Dendritic cell treated with granulocyte-macrophage colony-stimulating factor and Interleukin-4, amounts not matched to agents 40 ng/mL and 50 ng/mL, for 4 days (primary cell): Measurements from ENCODE around the gene PAK6.

Experiments used
- H3K27ac Mint-ChIP-seq: one replicate; pipeline ENCODE4 v1.8.0; 2022; ENCODE audit warnings: mild to moderate bottlenecking, mixed read lengths
- H3K27me3 Mint-ChIP-seq: one replicate; pipeline ENCODE4 v1.8.0; 2022; ENCODE audit warnings: mild to moderate bottlenecking, mixed read lengths
- H3K36me3 Mint-ChIP-seq: one replicate; pipeline ENCODE4 v1.8.0; 2022; ENCODE audit warnings: low read depth, mixed read lengths
- H3K4me1 Mint-ChIP-seq: one replicate; pipeline ENCODE4 v1.8.0; 2022; ENCODE audit warnings: low read depth, mixed read lengths
- H3K4me3 Mint-ChIP-seq: one replicate; pipeline ENCODE4 v1.8.0; 2022; ENCODE audit warnings: mild to moderate bottlenecking, moderate library complexity, mixed read lengths
- H3K9me3 Mint-ChIP-seq: one replicate; pipeline ENCODE4 v1.8.0; 2022; ENCODE audit warnings: mixed read lengths
- intact Hi-C: fragments of 100-400 bp; cut with micrococcal nuclease; formaldehyde crosslinking; loops from one replicate; pipeline ENCODE4 v1.15.0; 2022

The PAK6 gene

GRCh38 chr15:40281801-40282146 lies 42.9 kb downstream of the PAK6 start:
- Mint-ChIP-seq H3K4me3 (peak overlapping the region; percentile 78), H3K36me3 (peaks cover 37% of the 10 kb centered on the region), H3K27ac (no peak overlapping the region), H3K4me1 (peaks cover 70% of the 10 kb centered on the region), H3K9me3 (no peaks in the 10 kb centered on the region), H3K27me3 (peaks cover 42% of the 10 kb centered on the region)
- intact Hi-C loops = loop anchor here (10.0 kb wide), 1 partner anchor 143 kb away; no protein-coding TSS in a partner anchor

GRCh38 chr15:40282147-40282868 lies 43.4 kb downstream of the PAK6 start:
- H3K9me3 Mint-ChIP-seq = no peaks in the 10 kb centered on the region
- H3K4me3 Mint-ChIP-seq = peak overlapping the region; percentile 78
- peaks cover 43% of the 10 kb centered on the region for H3K36me3 Mint-ChIP-seq

GRCh38 chr15:40282869-40283614 lies 44.2 kb downstream of the PAK6 start, which contains the start of gene ANKRD63:
ANKRD63 (minus strand) TSS chr15:40283064; CDS start chr15:40282586, 478 bp downstream.
- Mint-ChIP-seq H3K9me3 (no peaks in the 10 kb centered on the region), H3K4me3 (peak within 1 kb of the TSS; percentile 78), H3K36me3 (peaks cover 50% of the 10 kb centered on the region), H3K27me3 (peaks cover 42% of the 10 kb centered on the region), H3K4me1 (peaks cover 70% of the 10 kb centered on the region), H3K27ac (peak within 1 kb of the TSS; percentile 91)
- intact Hi-C loops = loop anchor here (10.0 kb wide), 1 partner anchor 142 kb away; no protein-coding TSS in a partner anchor

More at GRCh38 chr15:40282147-40282868, 43.4 kb downstream of the PAK6 start:
- Mint-ChIP-seq H3K27ac (peak overlapping the region; percentile 91), H3K27me3 (peaks cover 42% of the 10 kb centered on the region), H3K4me1 (peaks cover 70% of the 10 kb centered on the region)
- intact Hi-C loops = loop anchor here (10.0 kb wide), 1 partner anchor 142 kb away; no protein-coding TSS in a partner anchor

DNA sequence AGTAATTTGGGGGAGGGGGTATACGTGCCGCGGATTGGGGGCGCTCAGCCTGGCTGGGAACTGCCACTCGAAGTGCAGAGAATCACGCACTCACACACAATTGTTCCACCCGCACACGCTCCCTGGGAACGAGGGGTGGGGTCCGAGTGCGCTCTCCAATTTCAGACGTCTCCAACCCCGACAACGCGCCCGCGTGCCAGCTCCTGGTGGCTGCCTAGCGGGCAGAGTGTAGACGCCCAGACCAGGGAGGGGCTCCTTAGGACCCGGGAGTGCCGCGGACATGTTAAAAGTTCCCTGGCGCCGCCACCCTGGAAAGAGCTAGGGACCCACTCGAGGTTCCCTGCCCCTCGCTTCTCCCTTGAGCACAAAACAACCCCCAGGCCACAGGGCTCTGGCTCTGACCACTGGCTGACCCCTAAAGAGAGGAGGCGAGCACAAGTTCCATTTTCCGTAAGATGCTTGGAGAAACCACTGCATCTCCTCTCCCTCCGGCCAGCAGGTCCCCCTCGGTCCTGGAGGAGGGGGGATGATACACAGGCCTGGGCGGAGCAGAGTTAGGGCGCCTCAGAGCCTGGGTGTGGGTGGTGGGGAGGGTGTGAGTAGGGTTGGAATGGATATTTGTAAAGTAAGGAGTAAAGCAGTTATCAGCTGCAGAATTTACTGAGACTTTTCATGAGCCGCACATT lies 44.9 kb downstream of the PAK6 start:
- peak overlapping the region; percentile 78 for H3K4me3 Mint-ChIP-seq
- H3K9me3 Mint-ChIP-seq = no peaks in the 10 kb centered on the region
- H3K27me3 Mint-ChIP-seq = peaks cover 38% of the 10 kb centered on the region
- peaks cover 70% of the 10 kb centered on the region for H3K4me1 Mint-ChIP-seq
- peaks cover 57% of the 10 kb centered on the region for H3K36me3 Mint-ChIP-seq
- intact Hi-C loops = loop anchor here (2.0 to 10.0 kb wide), 3 partner anchors 23 to 141 kb away; partner anchors contain the start of gene PLCB2
- H3K27ac Mint-ChIP-seq = peak overlapping the region; percentile 91

GRCh38 chr15:40285151-40285550 lies 46.3 kb downstream of the PAK6 start:
- peaks cover 71% of the 10 kb centered on the region for H3K36me3 Mint-ChIP-seq

DNA sequence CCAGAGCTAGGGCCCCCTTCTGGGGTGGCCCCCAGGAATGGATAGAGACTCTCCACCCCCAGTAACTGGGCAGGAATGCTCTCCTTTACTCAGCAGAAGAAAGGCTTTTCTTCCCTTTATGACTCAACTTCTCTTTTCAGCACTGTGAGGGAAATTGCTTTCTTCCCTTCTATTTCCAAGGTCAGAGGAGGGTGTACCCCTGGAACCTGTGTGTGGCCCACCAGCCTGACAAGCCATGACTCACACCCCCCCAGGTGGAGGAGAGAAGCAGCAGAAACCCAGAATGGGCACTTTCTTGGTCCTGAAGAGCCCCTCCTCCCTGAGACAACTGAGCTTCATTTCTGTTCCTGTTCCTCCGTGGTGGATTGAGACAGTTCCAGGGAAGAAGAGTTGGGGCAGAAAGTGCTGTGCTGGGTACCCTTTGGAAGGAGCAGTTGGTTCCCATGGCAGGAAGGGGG lies 46.7 kb downstream of the PAK6 start:
- peak overlapping the region; percentile 45 for H3K4me3 Mint-ChIP-seq
- H3K27ac Mint-ChIP-seq = peak overlapping the region; percentile 91

More at GRCh38 chr15:40285151-40285550, 46.3 kb downstream of the PAK6 start:
- Mint-ChIP-seq H3K27ac (peak overlapping the region; percentile 91), H3K4me3 (peak overlapping the region; percentile 45), H3K27me3 (peaks cover 29% of the 10 kb centered on the region), H3K9me3 (no peaks in the 10 kb centered on the region), H3K4me1 (peaks cover 74% of the 10 kb centered on the region)
- intact Hi-C loops = loop anchor here (2.0 to 10.0 kb wide), 3 partner anchors 22 to 140 kb away; partner anchors contain the start of gene PLCB2

GRCh38 chr15:40286061-40286532 lies 47.2 kb downstream of the PAK6 start:
- Mint-ChIP-seq H3K4me1 (peaks cover 80% of the 10 kb centered on the region), H3K27me3 (peaks cover 20% of the 10 kb centered on the region), H3K9me3 (no peaks in the 10 kb centered on the region), H3K36me3 (peaks cover 77% of the 10 kb centered on the region), H3K4me3 (peak overlapping the region; percentile 45), H3K27ac (peak overlapping the region; percentile 91)
- intact Hi-C loops = loop anchor here (10.0 kb wide), 1 partner anchor 139 kb away; no protein-coding TSS in a partner anchor

More for the DNA sequence above, 46.7 kb downstream of the PAK6 start:
- peaks cover 25% of the 10 kb centered on the region for H3K27me3 Mint-ChIP-seq
- H3K9me3 Mint-ChIP-seq = no peaks in the 10 kb centered on the region
- peaks cover 75% of the 10 kb centered on the region for H3K36me3 Mint-ChIP-seq
- H3K4me1 Mint-ChIP-seq = peaks cover 78% of the 10 kb centered on the region
- intact Hi-C loops = loop anchor here (2.0 to 10.0 kb wide), 3 partner anchors 21 to 139 kb away; partner anchors contain the start of gene PLCB2

DNA sequence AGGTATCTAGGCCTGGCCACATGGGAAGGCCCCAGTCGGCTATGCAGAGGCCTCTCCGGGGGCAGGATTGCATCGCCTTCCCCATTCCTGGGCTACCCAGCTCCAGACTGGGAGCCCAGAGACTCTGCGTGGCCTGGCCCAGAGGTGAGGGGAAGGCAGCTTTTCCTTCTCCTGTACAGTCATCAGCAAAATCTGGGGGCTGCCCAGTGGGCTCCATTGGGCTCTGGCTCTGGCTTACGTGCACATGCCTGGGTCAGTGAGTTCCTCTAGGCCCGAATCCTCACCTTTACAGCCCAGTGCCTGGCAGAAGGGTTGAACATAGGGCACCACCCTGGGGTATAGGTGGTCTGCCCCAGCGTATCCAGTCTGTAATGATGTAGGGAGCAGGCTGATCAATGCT lies 47.9 kb downstream of the PAK6 start:
- peaks cover 17% of the 10 kb centered on the region for H3K27me3 Mint-ChIP-seq
- intact Hi-C loops = loop anchor here (10.0 kb wide), 1 partner anchor 138 kb away; no protein-coding TSS in a partner anchor
- peaks cover 80% of the 10 kb centered on the region for H3K4me1 Mint-ChIP-seq
- H3K9me3 Mint-ChIP-seq = no peaks in the 10 kb centered on the region
- peak overlapping the region; percentile 91 for H3K27ac Mint-ChIP-seq
- no peak overlapping the region for H3K4me3 Mint-ChIP-seq
- peaks cover 81% of the 10 kb centered on the region for H3K36me3 Mint-ChIP-seq

- H3K9me3 Mint-ChIP-seq = no peaks in the 10 kb centered on the region
- H3K27ac Mint-ChIP-seq = peak overlapping the region; percentile 91
- peaks cover 89% of the 10 kb centered on the region for H3K36me3 Mint-ChIP-seq
- H3K4me1 Mint-ChIP-seq = peaks cover 80% of the 10 kb centered on the region
- intact Hi-C loops = loop anchor here (10.0 kb wide), 1 partner anchor 137 kb away; no protein-coding TSS in a partner anchor
- peaks cover 14% of the 10 kb centered on the region for H3K27me3 Mint-ChIP-seq
- no peak overlapping the region for H3K4me3 Mint-ChIP-seq
Measured at GRCh38 chr15:40287505-40287904, 48.6 kb downstream of the PAK6 start.

GRCh38 chr15:40287968-40288367 lies 49.1 kb downstream of the PAK6 start:
- Mint-ChIP-seq H3K9me3 (no peaks in the 10 kb centered on the region), H3K36me3 (peaks cover 93% of the 10 kb centered on the region), H3K27ac (peak overlapping the region; percentile 91), H3K4me1 (peaks cover 80% of the 10 kb centered on the region), H3K4me3 (peak overlapping the region; percentile 32), H3K27me3 (peaks cover 9% of the 10 kb centered on the region)
- intact Hi-C loops = loop anchor here (10.0 kb wide), 1 partner anchor 137 kb away; no protein-coding TSS in a partner anchor

GRCh38 chr15:40289140-40289775 lies 50.4 kb downstream of the PAK6 start:
- intact Hi-C loops = loop anchor here (10.0 kb wide), 1 partner anchor 136 kb away; no protein-coding TSS in a partner anchor
- no peaks in the 10 kb centered on the region for H3K9me3 Mint-ChIP-seq
- no peaks in the 10 kb centered on the region for H3K27me3 Mint-ChIP-seq
- peaks cover 99% of the 10 kb centered on the region for H3K36me3 Mint-ChIP-seq
- peak overlapping the region; percentile 91 for H3K27ac Mint-ChIP-seq
- no peak overlapping the region for H3K4me3 Mint-ChIP-seq
- peaks cover 80% of the 10 kb centered on the region for H3K4me1 Mint-ChIP-seq

GRCh38 chr15:40290545-40290917 lies 51.7 kb downstream of the PAK6 start:
- Mint-ChIP-seq H3K36me3 (peaks cover 100% of the 10 kb centered on the region), H3K27ac (no peak overlapping the region), H3K27me3 (no peaks in the 10 kb centered on the region), H3K4me1 (peaks cover 80% of the 10 kb centered on the region), H3K9me3 (no peaks in the 10 kb centered on the region), H3K4me3 (no peak overlapping the region)
- intact Hi-C loops = no loop called here
